ENCODE data around the gene CDH4. TPM values are rescaled to one million over a fixed set of nuclear protein-coding genes. Genes with fewer than 3 reads are reported as not detected.
"Not testable (repeated sequence)": the region's sequence is repeated elsewhere in the genome, so short reads cannot be mapped to it uniquely, and the experiment has no call there.

CDH4 gene
- total RNA-seq, 1 experiment from 2014 or later = not detected

- BruUV-seq (replicated peaks) = no TSS peak
- intact Hi-C loops (cut with micrococcal nuclease; ENCODE audit: unreplicated experiment) = no loop called here
- Histone ChIP-seq H3K36me3 (ENCODE audit: low read depth) (no peaks in the 10 kb centered on the region), H3K27ac (no peak overlapping the region), H3K4me2 (no peak overlapping the region), H3K9me2 (ENCODE audit: insufficient read depth) (no peaks in the 10 kb centered on the region), H3K9me3 (ENCODE audit: insufficient read depth, low read depth) (no peaks in the 10 kb centered on the region), H3K27me3 (ENCODE audit: insufficient read depth, low read depth) (peaks cover 47% of the 10 kb centered on the region), H3K4me3 (no peak overlapping the region), H3F3A (ENCODE audit: insufficient read depth, low read depth) (no peaks in the 10 kb centered on the region), H4K20me1 (ENCODE audit: insufficient read depth) (no peaks in the 10 kb centered on the region), H2AFZ (no peak overlapping the region), H3K4me1 (replicated peaks; ENCODE audit: insufficient read depth) (no peaks in the 10 kb centered on the region), H3K79me2 (ENCODE audit: low read depth) (no peaks in the 10 kb centered on the region)
- ChIA-PET CTCF (no interaction called here), POLR2A (ENCODE audit: unreplicated experiment) (no interaction called here)
- no peak for DNase-seq
- TF ChIP-seq CTCF (conservative IDR thresholded peaks at IDR 0.05) = no peak
- no peak for TF ChIP-seq EZH2 (IDR thresholded peaks at IDR 0.05; ENCODE audit: low read depth)
These were observed 226.7 kb downstream of the CDH4 start for GRCh38 chr20:61478611-61479305.

- H3K79me2 ChIP-seq (ENCODE audit: low read depth); H4K20me1 ChIP-seq (ENCODE audit: insufficient read depth); H3K4me3 ChIP-seq; CTCF ChIA-PET; H3K4me1 ChIP-seq (replicated peaks; ENCODE audit: insufficient read depth); intact Hi-C loops (cut with micrococcal nuclease; ENCODE audit: unreplicated experiment); H2AFZ ChIP-seq; POLR2A ChIA-PET (ENCODE audit: unreplicated experiment); H3K27ac ChIP-seq; H3K9me2 ChIP-seq (ENCODE audit: insufficient read depth); H3K4me2 ChIP-seq; H3K9me3 ChIP-seq (ENCODE audit: insufficient read depth, low read depth); DNase-seq; BruUV-seq (replicated peaks); H3F3A ChIP-seq (ENCODE audit: insufficient read depth, low read depth); H3K36me3 ChIP-seq (ENCODE audit: low read depth): not testable (repeated sequence)
- peaks cover 51% of the 10 kb centered on the region for H3K27me3 ChIP-seq (ENCODE audit: insufficient read depth, low read depth)
These were observed 227.4 kb downstream of the CDH4 start for GRCh38 chr20:61479433-61479832.

DNA sequence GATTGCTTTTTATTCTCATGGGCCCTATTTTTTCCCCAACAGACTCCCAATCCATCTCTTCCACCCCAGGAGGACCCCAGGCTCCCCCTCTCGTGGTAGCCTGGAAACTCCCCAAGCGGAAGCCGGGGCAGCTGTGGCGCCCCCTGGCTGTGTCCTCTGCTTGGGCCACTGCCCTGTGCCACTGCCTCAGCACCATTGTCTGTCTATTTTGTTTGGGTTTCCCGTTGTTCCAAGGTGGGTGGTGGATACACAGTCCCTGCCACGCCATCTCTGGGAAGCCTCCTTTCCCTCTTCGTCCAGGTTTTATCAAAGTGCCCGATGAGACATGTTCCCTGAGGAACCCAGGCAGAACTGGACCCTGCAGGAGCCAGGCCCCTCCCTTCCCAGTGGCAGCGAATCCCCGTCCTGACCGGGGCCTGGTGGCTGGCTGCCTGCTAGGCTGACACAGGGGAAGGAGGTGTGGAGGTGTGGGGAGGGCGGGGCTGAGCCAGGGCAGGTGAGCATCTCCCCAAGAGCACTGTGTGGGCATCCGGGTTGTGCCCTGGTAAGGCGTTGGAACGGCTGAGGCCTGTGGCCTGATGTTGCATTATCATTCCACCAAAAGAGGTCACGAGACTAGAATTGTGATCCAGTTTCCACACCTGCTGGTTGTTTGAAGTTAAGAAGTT is 228.2 kb downstream of the CDH4 start:
- H3K9me2 ChIP-seq (ENCODE audit: insufficient read depth) = no peaks in the 10 kb centered on the region
- H3K9me3 ChIP-seq (ENCODE audit: insufficient read depth, low read depth) = no peaks in the 10 kb centered on the region
- H3K79me2 ChIP-seq (ENCODE audit: low read depth) = no peaks in the 10 kb centered on the region
- no peak for DNase-seq
- H3K4me1 ChIP-seq (replicated peaks; ENCODE audit: insufficient read depth) = no peaks in the 10 kb centered on the region
- CTCF ChIA-PET = no interaction called here
- no TSS peak for BruUV-seq (replicated peaks)
- H2AFZ ChIP-seq = no peak overlapping the region
- no peak for TF ChIP-seq EZH2 (IDR thresholded peaks at IDR 0.05; ENCODE audit: low read depth)
- no peak; the same call in 1 of the 2 replicates for TF ChIP-seq CTCF (conservative IDR thresholded peaks at IDR 0.05)
- POLR2A ChIA-PET (ENCODE audit: unreplicated experiment) = no interaction called here
- intact Hi-C loops (cut with micrococcal nuclease; ENCODE audit: unreplicated experiment) = no loop called here
- H3K36me3 ChIP-seq (ENCODE audit: low read depth) = no peaks in the 10 kb centered on the region
- no peaks in the 10 kb centered on the region for H4K20me1 ChIP-seq (ENCODE audit: insufficient read depth)
- no peak overlapping the region for H3K4me2 ChIP-seq
- no peak overlapping the region for H3K4me3 ChIP-seq
- no peak overlapping the region for H3K27ac ChIP-seq
- H3F3A ChIP-seq (ENCODE audit: insufficient read depth, low read depth) = no peaks in the 10 kb centered on the region
- peaks cover 46% of the 10 kb centered on the region for H3K27me3 ChIP-seq (ENCODE audit: insufficient read depth, low read depth)
